Stimulated activated CD8-positive, alpha-beta memory T cell treated with anti-CD3 and anti-CD28 coated beads, Interleukin-15, amount 100 ng/mL, for 48 hours (primary cell): ENCODE measurements around the gene CELA1.
"Not testable (repeated sequence)": the region's sequence is repeated elsewhere in the genome, so short reads cannot be mapped to it uniquely, and the experiment has no call there.

Experiments used
- DNase-seq, 2 donors: peaks; one replicate each; pipeline ENCODE4 v3.0.0-alpha.2; 2020; ENCODE audit warnings: low read depth in 2 of 2

The CELA1 gene

GRCh38 chr12:51318057-51318806 lies 28.2 kb downstream of the CELA1 start:
- not testable (repeated sequence) for DNase-seq

- DNase-seq: no peak
Observed at GRCh38 chr12:51311389-51311788, 35.1 kb downstream of the CELA1 start.

DNA sequence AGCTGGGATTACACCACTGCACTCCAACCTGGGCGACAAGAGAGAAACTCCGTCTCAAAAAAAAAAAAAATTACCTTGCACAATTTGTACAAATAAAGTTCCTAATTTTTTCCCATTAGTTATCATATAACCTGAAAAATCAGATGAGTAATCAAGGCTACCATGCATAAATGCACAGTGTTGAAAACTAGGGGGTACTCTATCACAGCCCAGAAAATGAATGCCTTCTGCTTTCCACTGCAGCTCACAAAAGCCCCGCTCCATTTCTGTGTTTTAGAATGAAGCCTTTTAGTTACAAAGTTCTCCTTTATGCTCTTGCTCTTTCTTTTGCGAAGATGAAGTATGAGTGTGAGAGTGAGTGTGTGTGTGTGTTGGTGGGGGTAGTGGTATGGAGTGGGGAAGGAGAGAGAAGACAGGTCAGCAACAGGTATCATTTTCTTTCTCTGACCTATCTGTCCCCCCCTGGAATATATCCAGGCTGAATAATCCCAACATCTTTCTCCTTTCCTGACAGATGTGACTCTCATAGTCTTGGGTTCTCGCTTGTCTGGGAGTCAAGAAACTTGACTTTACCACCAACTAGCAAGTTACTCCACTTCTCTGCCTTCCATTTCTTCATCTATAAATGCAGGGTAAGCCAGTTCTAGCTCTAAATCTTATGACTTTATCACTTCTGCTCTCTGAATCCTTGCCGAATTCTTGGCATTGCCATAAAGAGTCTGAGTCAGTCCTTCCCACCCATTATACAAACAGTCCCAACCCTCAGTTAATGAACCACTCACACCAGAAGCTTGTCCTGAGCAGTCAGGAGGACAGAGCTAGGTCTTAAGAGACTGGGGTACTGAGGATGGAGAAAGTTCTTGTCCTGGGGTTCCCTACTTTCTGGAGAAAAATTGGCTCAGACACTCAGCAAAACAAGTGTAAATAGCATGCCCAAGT lies 38.6 kb downstream of the CELA1 start:
- no peak for DNase-seq

- no peak for DNase-seq
Observed at GRCh38 chr12:51306507-51306906, 40.0 kb downstream of the CELA1 start.

- DNase-seq: not testable (repeated sequence)
Observed at GRCh38 chr12:51300768-51301167, 45.7 kb downstream of the CELA1 start.

DNA sequence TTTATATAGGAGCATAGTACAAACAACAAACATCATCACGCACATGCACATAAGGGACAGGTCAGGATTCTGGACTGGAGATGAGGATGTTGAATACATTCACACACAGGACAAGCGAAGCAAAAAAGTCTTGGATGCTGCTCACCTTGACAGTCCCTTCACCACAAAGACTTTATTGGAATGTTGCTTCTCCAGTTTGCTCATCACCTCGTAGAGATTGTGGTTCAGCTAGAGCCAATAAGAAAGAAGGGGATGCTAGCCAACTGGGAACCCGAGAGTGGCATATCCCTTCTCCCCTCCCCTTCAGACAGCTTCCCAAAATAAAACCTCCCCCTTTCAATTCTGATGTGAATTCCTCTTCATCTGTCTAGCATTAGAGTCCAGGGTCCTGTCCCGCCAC lies 50.8 kb downstream of the CELA1 start:
- DNase-seq: no peak

DNA sequence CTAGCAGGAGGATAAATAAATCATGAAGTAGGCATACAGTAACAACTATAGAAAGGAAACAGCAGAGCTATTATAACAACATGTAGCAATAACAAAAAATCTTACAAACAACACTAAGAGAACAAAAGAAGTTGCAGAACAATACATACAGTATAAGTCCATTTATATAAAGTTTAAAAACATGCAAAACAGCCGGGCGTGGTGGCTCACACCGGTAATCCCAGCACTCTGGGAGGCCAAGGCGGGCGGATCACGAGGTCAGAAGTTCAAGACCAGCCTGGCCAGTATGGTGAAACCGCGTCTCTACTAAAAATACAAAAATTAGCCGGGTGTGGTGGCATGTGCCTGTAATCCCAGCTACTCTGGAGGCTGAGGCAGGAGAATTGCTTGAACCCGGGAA lies 52.4 kb downstream of the CELA1 start:
- DNase-seq: not testable (repeated sequence)

DNA sequence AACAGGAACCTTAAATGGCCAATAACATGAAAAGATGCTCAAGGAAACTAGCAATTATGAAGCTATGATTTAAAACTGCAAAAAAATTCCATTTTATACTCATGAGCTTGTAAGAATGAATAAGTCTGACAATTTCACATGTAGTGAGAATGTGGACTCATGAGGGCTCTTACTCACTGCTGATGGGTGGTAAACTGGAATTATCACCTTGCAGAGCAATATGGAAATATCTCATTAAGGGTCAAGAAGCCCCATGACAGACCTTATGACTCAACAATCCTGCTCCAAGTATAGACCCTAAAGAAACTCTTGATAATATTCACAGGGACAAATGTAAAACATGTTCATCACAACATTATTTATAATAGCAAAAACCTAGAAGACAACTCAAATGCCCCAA lies 52.8 kb downstream of the CELA1 start:
- no peak for DNase-seq

GRCh38 chr12:51291603-51292513 lies 54.6 kb downstream of the CELA1 start:
- DNase-seq: not testable (repeated sequence)

DNA sequence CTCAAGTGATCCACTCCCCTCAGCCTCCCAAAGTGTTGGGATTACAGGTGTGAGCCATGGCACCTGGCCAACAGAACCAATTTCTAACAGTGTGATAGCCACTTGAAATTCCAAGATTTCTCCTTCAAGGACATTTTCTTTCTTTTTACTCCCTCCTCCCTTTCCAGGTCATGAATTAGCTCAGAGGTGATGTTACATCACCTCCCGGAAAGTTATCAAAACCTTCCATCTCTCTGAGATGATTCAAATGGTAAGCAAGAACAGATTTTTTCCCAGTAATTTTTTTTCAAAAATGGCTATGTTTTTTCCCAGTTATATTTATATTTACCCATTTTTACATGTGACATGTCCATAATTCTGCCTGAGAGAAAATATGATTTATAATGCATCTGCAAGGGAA lies 60.6 kb downstream of the CELA1 start:
- DNase-seq: no peak

DNA sequence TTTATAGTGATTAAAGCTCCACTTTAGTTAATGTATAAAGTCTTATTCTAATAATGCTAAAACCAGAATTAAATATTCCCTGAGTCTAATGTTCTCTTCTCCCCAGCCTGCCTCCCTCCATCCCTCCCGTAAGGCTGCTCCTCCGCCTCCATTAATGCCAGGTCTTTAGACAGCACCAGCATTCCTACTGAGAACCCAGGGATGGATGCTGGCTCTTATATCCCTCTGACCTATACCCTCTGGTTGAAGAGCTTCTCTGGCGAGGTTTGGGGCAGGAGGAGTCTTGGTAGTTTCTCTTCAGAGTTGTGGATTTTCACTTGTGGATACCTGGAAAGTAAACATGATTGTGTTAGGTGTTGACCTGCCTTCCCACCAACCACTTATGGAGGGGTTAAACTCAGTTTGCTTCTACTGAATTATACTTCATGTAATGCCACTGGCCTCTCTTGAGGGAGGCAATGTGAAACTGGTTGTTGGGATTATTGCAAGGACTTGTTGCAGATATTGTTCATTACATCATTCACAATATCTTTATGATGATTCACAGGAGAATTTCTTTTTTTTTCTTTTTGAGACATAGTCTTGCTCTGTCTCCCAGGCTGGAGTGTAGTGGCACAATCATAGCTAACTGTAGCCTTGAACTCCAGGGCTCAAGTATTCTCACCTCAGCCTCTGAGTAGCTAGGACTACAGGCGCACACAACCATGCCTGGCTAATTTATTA lies 65.1 kb downstream of the CELA1 start:
- no peak for DNase-seq
